Heart left ventricle (tissue), 16 donors: ENCODE results near the gene RGL2. TPM values are rescaled to one million over a fixed set of nuclear protein-coding genes. Genes with fewer than 3 reads are reported as not detected.

Source experiments
- ATAC-seq, 4 donors: fragments of 200-7000 bp; cut with Tn5 transposase; one replicate each; pipeline ENCODE4 v1.9.1; 2020 to 2022; ENCODE audit warnings: moderate library complexity in 4 of 4, mild to moderate bottlenecking in 3 of 4, moderate number of reproducible peaks in 1 of 4
- DNase-seq, 5 donors: peaks; one replicate each; pipeline ENCODE4 v3.0.0-alpha.2; 2020
- H3K27ac ChIP-seq, 12 donors: fragments of 200-600 bp; sonication (generic) in 4 of 12; one replicate each; pipeline versions ENCODE4 v1.5.0 to v1.8.0; 2016 to 2022; ENCODE audit warnings: mild to moderate bottlenecking in 2 of 12
- H3K27me3 ChIP-seq, 9 donors: fragments of 200-600 bp; sonication (generic) in 2 of 9; one replicate each; pipeline versions ENCODE4 v1.5.1 to v1.8.0; 2016 to 2022; ENCODE audit warnings: mild to moderate bottlenecking in 3 of 9
- H3K36me3 ChIP-seq, 9 donors: fragments of 200-600 bp; sonication (generic) in 2 of 9; one replicate each; pipeline versions ENCODE4 v1.5.0 to v1.8.0; 2018 to 2022; ENCODE audit warnings: mild to moderate bottlenecking in 2 of 9
- H3K4me1 ChIP-seq, 12 donors: fragments of 200-600 bp; sonication (generic) in 4 of 12; one replicate each; pipeline versions ENCODE4 v1.5.0 to v1.8.0; 2016 to 2022; ENCODE audit warnings: mild to moderate bottlenecking in 3 of 12
- H3K4me3 ChIP-seq, 12 donors: fragments of 200-600 bp; sonication (generic) in 4 of 12; one replicate each; pipeline versions ENCODE4 v1.5.0 to v1.8.0; 2017 to 2022; ENCODE audit warnings: mild to moderate bottlenecking in 9 of 12, moderate library complexity in 4 of 12
- H3K9me3 ChIP-seq, 12 donors: fragments of 200-600 bp; sonication (generic) in 4 of 12; one replicate each; pipeline versions ENCODE4 v1.5.0 to v1.8.0; 2016 to 2022; ENCODE audit warnings: mild to moderate bottlenecking in 1 of 12
- POLR2A ChIP-seq, 2 donors: fragments of 450-650 bp; IDR thresholded peaks; one replicate each; pipeline ENCODE4 v1.6.1; 2017; ENCODE audit warnings: antibody characterized with exemption in 2 of 2, mild to moderate bottlenecking in 2 of 2, moderate library complexity in 2 of 2
- WGBS, 4 donors: extraction: QIAGEN DNeasy Blood & Tissue Kit in 2 of 4; methylation state at CpG; one replicate each; pipeline versions ENCODE4 v1.1.5 to v1.1.7; 2013 to 2018; 5-methylcytosine and 5-hydroxymethylcytosine counted together
- intact Hi-C, 10 donors: fragments of 100-400 bp; cut with DNase I; formaldehyde crosslinking; loops; one replicate each; pipeline versions ENCODE4 v1.11.1 to v1.14.2; 2022
- polyA plus RNA-seq, 2 donors: library from polyadenylated mRNA; stranded (reverse); fragments of 200-250 nt; gene quantifications; one replicate each; pipeline ENCODE4 v1.2.3, GENCODE V29; 2013
- total RNA-seq, 9 donors: library from RNA; depleted of rRNA in 2 of 9; stranded (reverse); fragments of >200 nt in 2 of 9; fragmentation: NEBNext Ultra II Directional in 3 of 9; extraction: Animal tissue kit (Norgen Biotek cat#: 25700) in 3 of 9; gene quantifications; one replicate each; pipeline versions ENCODE4 v1.1.0 to v1.2.4, GENCODE V29; 2016 to 2023
- TF ChIP-seq, protein P1 (sequence below), 12 donors: fragments of 200-600 bp; sonication (generic) in 4 of 12; IDR thresholded peaks; one replicate each; pipeline versions ENCODE4 v1.5.0 to v1.8.0; 2018 to 2022; ENCODE audit warnings: antibody characterized with exemption in 12 of 12, mild to moderate bottlenecking in 5 of 12
- donor health status: ischemic (EF 13 %, LVEDD 7.1; RV severe dilation, severe dysfunction).
- donor health status: healthy with polysubstance abuse.
- donor health status: DM: no; HTN: yes; CAD: no.
- donor health status: DM: no; HTN: no; CAD: no.
- donor health status: ischemic (EF 25% LVEDD 6.9; RV normal size, moderate dysfunction).
- donor health status: ischemic (EF 25% LVEDD 5.7; RV mildly dilated, moderate dysfunction).
- donor health status: healthy.
- donor health status: DM: yes; HTN: yes; CAD: no.
- donor health status: ischemic (EF 35%, LVEDD 5.7; RV mildly dilated, moderate dysfunction).
- donor health status: nonischemic (EF 11% LVEDD 7.7; RV severe dilation, severe dysfunction).
- donor health status: DM: yes; HTN: yes; CAD: no.
- donor health status: PGD.
- donor health status: ischemic (EF 29% LVEDD 5.4; RV normal size, mild dysfunction).
- donor health status: nonischemic (EF 23%, LVEDD 6.1; RV moderate dilation, normal function).

Gene RGL2
- total and polyA plus RNA-seq, 11 donors: 34.9 to 67.8 (median 48.4) TPM

DNA sequence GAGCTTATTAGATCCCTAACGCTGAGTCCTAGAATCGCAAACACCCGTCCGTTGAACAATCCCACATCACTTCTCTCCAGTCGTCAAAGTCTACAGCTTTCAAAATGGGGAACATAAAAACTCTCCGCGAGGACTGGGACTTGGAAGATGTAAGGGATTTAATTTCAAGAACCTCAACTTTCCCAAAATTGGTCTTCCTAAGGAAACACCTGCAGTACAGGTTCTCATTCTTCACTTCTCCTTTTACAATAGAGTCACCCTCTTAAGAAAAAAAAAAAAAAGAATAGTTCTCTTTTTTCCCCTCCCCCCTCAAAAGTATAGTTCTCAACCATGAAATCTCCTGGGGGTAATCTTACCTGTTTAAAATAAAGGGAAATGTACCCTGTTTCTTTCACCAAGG lies 25.4 kb upstream of the RGL2 start:
- peaks cover 0 to 24% (median 22%) of the 10 kb centered on the region in 9 donors for H3K36me3 ChIP-seq
- no peaks in the 10 kb centered on the region for H3K9me3 ChIP-seq
- H3K27me3 ChIP-seq: no peaks in the 10 kb centered on the region
- ATAC-seq: no peak
- DNase-seq: no peak
- H3K4me1 ChIP-seq: peaks cover 3 to 41% (median 29%) of the 10 kb centered on the region in 12 donors
- 21 to 36% (median 31%) methylated on average over 7 of the region's 7 CpGs for WGBS, 4 donors
- intact Hi-C loops: no loop called here
- peak overlapping the region in 10 of 12 donors; percentile 40 to 86 (median 75) for H3K4me3 ChIP-seq
- no peak for TF ChIP-seq POLR2A (IDR thresholded peaks at IDR 0.05)
- TF ChIP-seq, protein P1, sequence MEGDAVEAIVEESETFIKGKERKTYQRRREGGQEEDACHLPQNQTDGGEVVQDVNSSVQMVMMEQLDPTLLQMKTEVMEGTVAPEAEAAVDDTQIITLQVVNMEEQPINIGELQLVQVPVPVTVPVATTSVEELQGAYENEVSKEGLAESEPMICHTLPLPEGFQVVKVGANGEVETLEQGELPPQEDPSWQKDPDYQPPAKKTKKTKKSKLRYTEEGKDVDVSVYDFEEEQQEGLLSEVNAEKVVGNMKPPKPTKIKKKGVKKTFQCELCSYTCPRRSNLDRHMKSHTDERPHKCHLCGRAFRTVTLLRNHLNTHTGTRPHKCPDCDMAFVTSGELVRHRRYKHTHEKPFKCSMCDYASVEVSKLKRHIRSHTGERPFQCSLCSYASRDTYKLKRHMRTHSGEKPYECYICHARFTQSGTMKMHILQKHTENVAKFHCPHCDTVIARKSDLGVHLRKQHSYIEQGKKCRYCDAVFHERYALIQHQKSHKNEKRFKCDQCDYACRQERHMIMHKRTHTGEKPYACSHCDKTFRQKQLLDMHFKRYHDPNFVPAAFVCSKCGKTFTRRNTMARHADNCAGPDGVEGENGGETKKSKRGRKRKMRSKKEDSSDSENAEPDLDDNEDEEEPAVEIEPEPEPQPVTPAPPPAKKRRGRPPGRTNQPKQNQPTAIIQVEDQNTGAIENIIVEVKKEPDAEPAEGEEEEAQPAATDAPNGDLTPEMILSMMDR (IDR thresholded peaks at IDR 0.05): no peak
- peak overlapping the region in 5 of 12 donors; percentile 78 to 94 (median 92) for H3K27ac ChIP-seq

DNA sequence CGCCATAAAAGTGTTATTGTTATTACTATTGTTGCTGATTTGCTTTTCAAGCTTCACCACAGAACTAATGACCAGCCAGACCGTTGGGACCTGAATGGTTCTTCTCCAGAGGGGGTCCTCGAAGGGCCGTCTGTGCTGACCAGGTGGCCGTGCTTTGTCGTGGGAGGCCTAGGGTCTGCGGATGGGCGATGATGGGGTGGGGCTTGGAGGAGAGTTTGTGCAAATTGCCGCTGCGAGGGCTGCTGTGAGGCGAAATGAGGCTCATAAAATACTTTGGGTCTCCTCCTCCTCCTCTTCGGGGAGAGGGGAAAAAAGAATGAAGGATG lies 24.8 kb upstream of the RGL2 start:
- TF ChIP-seq POLR2A (IDR thresholded peaks at IDR 0.05): no peak
- TF ChIP-seq, protein P1 (IDR thresholded peaks at IDR 0.05): no peak
- intact Hi-C loops: no loop called here
- peaks cover 3 to 47% (median 31%) of the 10 kb centered on the region in 12 donors for H3K4me1 ChIP-seq

DNA sequence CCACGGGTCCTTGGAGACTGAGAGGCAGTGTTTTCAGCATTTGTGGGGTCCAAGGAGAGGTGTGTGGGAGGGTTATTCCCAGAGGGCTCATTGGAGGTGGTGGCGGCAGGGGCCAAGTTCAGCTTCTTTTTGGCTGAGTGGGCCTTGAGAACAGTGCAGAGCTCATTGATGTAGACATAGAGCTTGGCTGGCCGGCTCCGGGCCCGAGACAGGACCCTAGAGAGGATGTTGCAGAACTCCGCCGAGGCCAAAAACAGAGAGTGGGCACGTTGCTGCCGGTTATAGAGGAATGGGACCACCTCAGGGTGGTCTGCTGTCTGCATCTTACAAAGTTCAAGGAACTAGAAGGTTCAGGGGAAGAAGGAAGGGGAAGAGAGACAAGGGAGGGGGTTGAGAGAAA lies 22.5 kb upstream of the RGL2 start:
- Histone ChIP-seq H3K27ac (peak overlapping the region in 7 of 12 donors; percentile 50 to 92 (median 85)), H3K9me3 (no peaks in the 10 kb centered on the region), H3K4me1 (peaks cover 3 to 63% (median 43%) of the 10 kb centered on the region in 12 donors), H3K36me3 (peaks cover 0 to 33% (median 27%) of the 10 kb centered on the region in 9 donors), H3K4me3 (peak overlapping the region in 6 of 12 donors; percentile 69 to 82 (median 76)), H3K27me3 (no peaks in the 10 kb centered on the region)
- intact Hi-C loops: no loop called here
- 52 to 72% (median 67%) methylated on average over 9 of the region's 9 CpGs for WGBS, 4 donors
- ATAC-seq: no peak
- TF ChIP-seq, protein P1 (IDR thresholded peaks at IDR 0.05): no peak
- no peak for TF ChIP-seq POLR2A (IDR thresholded peaks at IDR 0.05)
- no peak for DNase-seq

More for the DNA sequence above, 24.8 kb upstream of the RGL2 start:
- ATAC-seq (no peak), DNase-seq (peak in 1 of 5 donors; percentile 34)
- Histone ChIP-seq H3K36me3 (peaks cover 0 to 29% (median 27%) of the 10 kb centered on the region in 9 donors), H3K27ac (peak overlapping the region; percentile 55 to 94 (median 86)), H3K9me3 (no peaks in the 10 kb centered on the region), H3K4me3 (peak overlapping the region; percentile 40 to 86 (median 75)), H3K27me3 (no peaks in the 10 kb centered on the region)
- WGBS, 4 donors: 1 to 8% (median 3%) methylated on average over 12 of the region's 12 CpGs

DNA sequence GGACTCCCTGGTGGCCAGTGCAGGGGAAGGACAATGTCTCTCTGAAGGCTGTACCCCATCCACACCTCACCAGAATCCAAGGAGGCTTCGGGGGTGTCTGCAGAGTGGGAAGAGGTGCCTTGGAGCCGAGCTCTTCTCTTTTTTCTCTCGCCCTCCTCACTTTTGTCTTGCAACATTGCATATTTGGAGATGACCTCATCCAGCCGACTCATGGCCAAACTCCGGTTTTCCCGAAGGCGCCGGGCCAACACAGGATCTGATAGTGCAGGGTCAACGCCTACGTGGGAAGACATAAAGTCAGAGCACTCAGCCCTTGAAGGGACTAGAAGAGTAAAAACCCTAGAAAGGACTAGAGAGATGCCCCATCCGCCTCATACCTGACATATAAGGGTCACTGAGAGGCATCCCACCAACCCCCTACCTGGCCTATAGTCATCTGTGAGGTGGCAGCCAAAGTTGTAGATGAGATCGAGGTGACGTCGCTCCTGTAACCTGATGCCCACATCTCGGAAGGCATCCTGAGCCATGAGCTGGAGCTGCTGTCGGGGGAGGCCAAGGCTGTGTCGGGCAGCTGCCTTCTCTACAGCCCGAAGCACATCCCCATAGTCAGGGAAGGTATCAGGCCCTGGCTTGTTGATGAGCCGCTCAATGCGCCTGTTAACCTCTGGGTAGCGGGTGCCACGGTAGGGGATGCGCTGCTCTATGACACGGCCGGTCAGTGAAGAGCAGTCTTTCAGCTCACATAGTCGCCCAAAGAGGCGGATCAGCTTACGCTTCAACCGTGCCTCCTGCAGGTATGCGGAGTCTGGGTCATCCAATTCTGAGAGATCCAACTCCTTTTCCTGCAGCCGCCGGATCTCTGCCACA lies 21.8 kb upstream of the RGL2 start:
- peak overlapping the region in 8 of 12 donors; percentile 19 to 92 (median 54) for H3K27ac ChIP-seq
- intact Hi-C loops: no loop called here
- 64 to 75% (median 74%) methylated on average over 20 to 32 of the region's 32 CpGs for WGBS, 4 donors
- H3K4me1 ChIP-seq: peaks cover 3 to 70% (median 44%) of the 10 kb centered on the region in 12 donors
- H3K9me3 ChIP-seq: no peaks in the 10 kb centered on the region
- H3K4me3 ChIP-seq: peak overlapping the region in 4 of 12 donors; percentile 69 to 82 (median 74)
- H3K36me3 ChIP-seq: peaks cover 0 to 35% (median 27%) of the 10 kb centered on the region in 9 donors
- ATAC-seq (no peak), DNase-seq (peak; percentile 66 to 77 (median 71))
- H3K27me3 ChIP-seq: no peaks in the 10 kb centered on the region
- TF ChIP-seq, protein P1 (IDR thresholded peaks at IDR 0.05): no peak
- no peak for TF ChIP-seq POLR2A (IDR thresholded peaks at IDR 0.05)
